Panc1 (cell line): ENCODE measurements around the gene ZBTB46.

Experiments
- CTCF ChIP-seq: fragments of 450-650 bp; IDR thresholded peaks from 2 replicates; pipeline ENCODE4 v1.5.1; 2017; ENCODE audit warnings: mild to moderate bottlenecking
- POLR2AphosphoS5 ChIP-seq: IDR thresholded peaks from 2 replicates; pipeline ENCODE4 v1.6.1; 2012; ENCODE audit warnings: mild to moderate bottlenecking, low read depth, low read length, moderate library complexity
- SIN3A ChIP-seq: IDR thresholded peaks from 2 replicates; pipeline ENCODE4 v1.6.1; 2012; ENCODE audit warnings: low read depth, mild to moderate bottlenecking, low read length, moderate library complexity, borderline replicate concordance; ENCODE audit not compliant: insufficient read depth
- TF ChIP-seq, protein P1 (sequence below), 2 experiments: IDR thresholded peaks; 2 replicates each; pipeline ENCODE4 v1.6.1; 2011 to 2012; ENCODE audit warnings: low read depth in 2 of 2, control low read depth in 1 of 2, low read length in 1 of 2, mild to moderate bottlenecking in 1 of 2, moderate library complexity in 1 of 2; ENCODE audit not compliant: insufficient read depth in 1 of 2

GRCh38 chr20:63718996-63719395 is 112.1 kb downstream of the ZBTB46 start:
- TF ChIP-seq CTCF (no peak), POLR2AphosphoS5 (no peak), SIN3A (no peak)
- TF ChIP-seq, protein P1, sequence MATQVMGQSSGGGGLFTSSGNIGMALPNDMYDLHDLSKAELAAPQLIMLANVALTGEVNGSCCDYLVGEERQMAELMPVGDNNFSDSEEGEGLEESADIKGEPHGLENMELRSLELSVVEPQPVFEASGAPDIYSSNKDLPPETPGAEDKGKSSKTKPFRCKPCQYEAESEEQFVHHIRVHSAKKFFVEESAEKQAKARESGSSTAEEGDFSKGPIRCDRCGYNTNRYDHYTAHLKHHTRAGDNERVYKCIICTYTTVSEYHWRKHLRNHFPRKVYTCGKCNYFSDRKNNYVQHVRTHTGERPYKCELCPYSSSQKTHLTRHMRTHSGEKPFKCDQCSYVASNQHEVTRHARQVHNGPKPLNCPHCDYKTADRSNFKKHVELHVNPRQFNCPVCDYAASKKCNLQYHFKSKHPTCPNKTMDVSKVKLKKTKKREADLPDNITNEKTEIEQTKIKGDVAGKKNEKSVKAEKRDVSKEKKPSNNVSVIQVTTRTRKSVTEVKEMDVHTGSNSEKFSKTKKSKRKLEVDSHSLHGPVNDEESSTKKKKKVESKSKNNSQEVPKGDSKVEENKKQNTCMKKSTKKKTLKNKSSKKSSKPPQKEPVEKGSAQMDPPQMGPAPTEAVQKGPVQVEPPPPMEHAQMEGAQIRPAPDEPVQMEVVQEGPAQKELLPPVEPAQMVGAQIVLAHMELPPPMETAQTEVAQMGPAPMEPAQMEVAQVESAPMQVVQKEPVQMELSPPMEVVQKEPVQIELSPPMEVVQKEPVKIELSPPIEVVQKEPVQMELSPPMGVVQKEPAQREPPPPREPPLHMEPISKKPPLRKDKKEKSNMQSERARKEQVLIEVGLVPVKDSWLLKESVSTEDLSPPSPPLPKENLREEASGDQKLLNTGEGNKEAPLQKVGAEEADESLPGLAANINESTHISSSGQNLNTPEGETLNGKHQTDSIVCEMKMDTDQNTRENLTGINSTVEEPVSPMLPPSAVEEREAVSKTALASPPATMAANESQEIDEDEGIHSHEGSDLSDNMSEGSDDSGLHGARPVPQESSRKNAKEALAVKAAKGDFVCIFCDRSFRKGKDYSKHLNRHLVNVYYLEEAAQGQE (IDR thresholded peaks at IDR 0.05; ENCODE audit: insufficient read depth in 1 of 2, low read depth in 2 of 2, low read length in 1 of 2) = no peak
